ENCODE results near the gene OSER1. TPM values are rescaled to one million over a fixed set of nuclear protein-coding genes. Genes with fewer than 3 reads are reported as not detected.
"Not testable (repeated sequence)": the region's sequence is repeated elsewhere in the genome, so short reads cannot be mapped to it uniquely, and the experiment has no call there.

Gene OSER1
- polyA plus RNA-seq, 1 donor (not counting 4 experiments of a cell fraction or from before 2014, with no cell fraction given), result 41.5 TPM

DNA sequence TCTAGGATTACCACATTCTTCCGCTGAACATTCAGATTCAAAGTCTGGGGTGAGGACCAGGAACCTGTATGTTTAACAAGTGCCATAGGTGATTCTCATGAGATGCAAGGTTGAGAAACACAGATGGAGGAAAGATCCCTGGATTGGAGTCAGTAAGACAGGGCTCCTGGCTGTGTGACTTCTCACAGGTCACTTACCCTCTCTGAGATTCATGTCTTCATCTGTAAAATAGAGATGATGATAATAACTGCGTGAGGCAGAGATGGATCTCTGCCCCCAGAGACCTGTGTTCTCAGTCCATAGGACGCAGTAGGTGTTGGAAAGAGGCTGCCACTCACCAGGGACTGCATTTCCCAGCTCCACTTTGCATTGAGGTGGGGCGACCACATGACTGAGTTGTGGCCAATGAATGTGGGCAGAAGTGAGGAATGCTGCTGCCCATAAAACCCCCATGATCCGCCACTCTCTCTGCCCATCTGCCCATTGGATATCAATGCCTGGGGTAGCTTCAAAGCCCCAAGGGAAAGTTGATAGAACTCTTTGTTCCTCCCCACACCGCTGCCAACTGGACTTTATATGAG, 23.0 kb upstream of the OSER1 start:
- Histone ChIP-seq H3K4me2 (ENCODE audit: control insufficient read depth, extremely low read depth, insufficient read depth, low read depth, low read length) (no peak overlapping the region), H3K9me1 (ENCODE audit: control insufficient read depth, extremely low read depth, insufficient read depth, low read length) (no peaks in the 10 kb centered on the region), H3K4me3 (ENCODE audit: control insufficient read depth in 2 of 3, extremely low read depth in 1 of 3, insufficient read depth in 2 of 3, low read depth in 1 of 3, low read length in 3 of 3) (no peak overlapping the region), H4K20me1 (ENCODE audit: control insufficient read depth, extremely low read depth, insufficient read depth, low read length) (no peaks in the 10 kb centered on the region), H3K9me3 (ENCODE audit: control insufficient read depth, low read depth, low read length) (no peaks in the 10 kb centered on the region), H3K27ac (ENCODE audit: control insufficient read depth, insufficient read depth, low read length) (no peak overlapping the region), H3K4me1 (ENCODE audit: control insufficient read depth, extremely low read depth, insufficient read depth, low read length) (no peaks in the 10 kb centered on the region), H3K27me3 (ENCODE audit: control insufficient read depth, extremely low read depth, insufficient read depth, low read length) (no peaks in the 10 kb centered on the region), H3K36me3 (ENCODE audit: control insufficient read depth in 2 of 2, extremely low read depth in 1 of 2, insufficient read depth in 2 of 2, low read length in 2 of 2) (no peaks in the 10 kb centered on the region), H3K79me2 (ENCODE audit: control insufficient read depth, insufficient read depth, low read length) (no peaks in the 10 kb centered on the region), H2AFZ (ENCODE audit: control insufficient read depth, low read length) (no peak overlapping the region), H3K9ac (ENCODE audit: control insufficient read depth, extremely low read depth, insufficient read depth, low read length) (no peak overlapping the region)
- dilution Hi-C loops (cut with MboI; ENCODE audit: extremely low pct_ligation_motif_present, low sequenced_read_pairs), result no loop called here
- no peak for FAIRE-seq
- DNase-seq (ENCODE audit: low read depth, low spot score), result no peak
- no peak for TF ChIP-seq EZH2 (IDR thresholded peaks at IDR 0.05; ENCODE audit: low read length)
- TF ChIP-seq, protein P1, sequence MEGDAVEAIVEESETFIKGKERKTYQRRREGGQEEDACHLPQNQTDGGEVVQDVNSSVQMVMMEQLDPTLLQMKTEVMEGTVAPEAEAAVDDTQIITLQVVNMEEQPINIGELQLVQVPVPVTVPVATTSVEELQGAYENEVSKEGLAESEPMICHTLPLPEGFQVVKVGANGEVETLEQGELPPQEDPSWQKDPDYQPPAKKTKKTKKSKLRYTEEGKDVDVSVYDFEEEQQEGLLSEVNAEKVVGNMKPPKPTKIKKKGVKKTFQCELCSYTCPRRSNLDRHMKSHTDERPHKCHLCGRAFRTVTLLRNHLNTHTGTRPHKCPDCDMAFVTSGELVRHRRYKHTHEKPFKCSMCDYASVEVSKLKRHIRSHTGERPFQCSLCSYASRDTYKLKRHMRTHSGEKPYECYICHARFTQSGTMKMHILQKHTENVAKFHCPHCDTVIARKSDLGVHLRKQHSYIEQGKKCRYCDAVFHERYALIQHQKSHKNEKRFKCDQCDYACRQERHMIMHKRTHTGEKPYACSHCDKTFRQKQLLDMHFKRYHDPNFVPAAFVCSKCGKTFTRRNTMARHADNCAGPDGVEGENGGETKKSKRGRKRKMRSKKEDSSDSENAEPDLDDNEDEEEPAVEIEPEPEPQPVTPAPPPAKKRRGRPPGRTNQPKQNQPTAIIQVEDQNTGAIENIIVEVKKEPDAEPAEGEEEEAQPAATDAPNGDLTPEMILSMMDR (optimal IDR thresholded peaks at IDR 0.05 in 1 of 3, IDR thresholded peaks at IDR 0.05 in 1 of 3, conservative IDR thresholded peaks at IDR 0.05 in 1 of 3; ENCODE audit: extremely low read depth in 1 of 3, insufficient read depth in 2 of 3, low read length in 3 of 3), result no peak

DNA sequence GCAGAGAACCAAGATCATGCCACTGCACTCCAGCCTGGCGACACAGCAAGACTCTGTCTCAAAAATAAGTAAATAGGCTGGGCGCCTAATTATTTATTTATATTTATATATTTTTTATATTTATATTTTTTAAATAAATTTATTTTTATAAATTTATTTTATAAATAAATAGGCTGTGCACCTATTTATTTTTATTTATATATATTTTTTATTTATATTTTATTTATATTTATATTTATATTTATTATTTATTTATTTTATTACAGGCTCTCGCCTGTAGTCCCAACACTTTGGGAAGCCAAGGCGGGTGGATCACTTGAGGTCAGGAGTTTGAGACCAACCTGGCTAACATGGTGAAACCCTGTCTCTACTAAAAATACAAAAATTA, 21.9 kb upstream of the OSER1 start:
- dilution Hi-C loops (cut with MboI; ENCODE audit: extremely low pct_ligation_motif_present, low sequenced_read_pairs); FAIRE-seq; H3K9me3 ChIP-seq (ENCODE audit: control insufficient read depth, low read depth, low read length); H3K9ac ChIP-seq (ENCODE audit: control insufficient read depth, extremely low read depth, insufficient read depth, low read length); H3K4me1 ChIP-seq (ENCODE audit: control insufficient read depth, extremely low read depth, insufficient read depth, low read length); H4K20me1 ChIP-seq (ENCODE audit: control insufficient read depth, extremely low read depth, insufficient read depth, low read length); H3K36me3 ChIP-seq (ENCODE audit: control insufficient read depth in 2 of 2, extremely low read depth in 1 of 2, insufficient read depth in 2 of 2, low read length in 2 of 2); H2AFZ ChIP-seq (ENCODE audit: control insufficient read depth, low read length); H3K4me3 ChIP-seq (ENCODE audit: control insufficient read depth in 2 of 3, extremely low read depth in 1 of 3, insufficient read depth in 2 of 3, low read depth in 1 of 3, low read length in 3 of 3); H3K9me1 ChIP-seq (ENCODE audit: control insufficient read depth, extremely low read depth, insufficient read depth, low read length); DNase-seq (ENCODE audit: low read depth, low spot score); H3K27me3 ChIP-seq (ENCODE audit: control insufficient read depth, extremely low read depth, insufficient read depth, low read length); H3K4me2 ChIP-seq (ENCODE audit: control insufficient read depth, extremely low read depth, insufficient read depth, low read depth, low read length); H3K27ac ChIP-seq (ENCODE audit: control insufficient read depth, insufficient read depth, low read length); H3K79me2 ChIP-seq (ENCODE audit: control insufficient read depth, insufficient read depth, low read length): not testable (repeated sequence)
